Uterus (tissue), 4 donors: ENCODE measurements around the gene AP2A2. TPM values are rescaled to one million over a fixed set of nuclear protein-coding genes. Genes with fewer than 3 reads are reported as not detected.

Source experiments
- DNase-seq, 2 donors: peaks; one replicate each; pipeline ENCODE4 v3.0.0-alpha.2; 2019 to 2020
- H3K27ac ChIP-seq, 2 donors: fragments of 200-600 bp; sonication (generic); 1 replicate in 1 of 2; 2 replicates in 1 of 2; pipeline ENCODE4 v1.5.1; 2016 to 2018
- H3K27me3 ChIP-seq, 2 donors: fragments of 200-600 bp; sonication (generic); one replicate each; pipeline ENCODE4 v1.5.1; 2018 to 2019; ENCODE audit warnings: control low read depth in 1 of 2
- H3K36me3 ChIP-seq, 2 donors: fragments of 200-600 bp; sonication (generic); one replicate each; pipeline ENCODE4 v1.5.1; 2019; ENCODE audit warnings: control low read depth in 1 of 2
- H3K4me1 ChIP-seq, 2 donors: fragments of 200-600 bp; sonication (generic); one replicate each; pipeline ENCODE4 v1.5.1; 2018 to 2019; ENCODE audit warnings: control low read depth in 1 of 2
- H3K4me3 ChIP-seq, 2 donors: fragments of 200-600 bp; sonication (generic); 1 replicate in 1 of 2; 2 replicates in 1 of 2; pipeline ENCODE4 v1.5.1; 2018 to 2019; ENCODE audit warnings: mild to moderate bottlenecking in 1 of 2
- H3K9me3 ChIP-seq, 2 donors: fragments of 200-600 bp; sonication (generic); one replicate each; pipeline ENCODE4 v1.5.1; 2019; ENCODE audit warnings: control low read depth in 1 of 2
- CTCF ChIP-seq, 4 experiments: fragments of 200-600 bp in 2 of 4; fragments of 450-650 bp in 2 of 4; sonication (generic) in 2 of 4; IDR thresholded peaks; one replicate each; pipeline ENCODE4 v1.5.1; 2016 to 2019; ENCODE audit warnings: antibody characterized with exemption in 4 of 4, mild to moderate bottlenecking in 2 of 4, moderate library complexity in 1 of 4
- POLR2A ChIP-seq, 2 donors: fragments of 450-650 bp; IDR thresholded peaks; one replicate each; pipeline ENCODE4 v1.6.1; 2016; ENCODE audit warnings: antibody characterized with exemption in 2 of 2, mild to moderate bottlenecking in 1 of 2, moderate library complexity in 1 of 2
- intact Hi-C: fragments of 100-400 bp; cut with DNase I; formaldehyde crosslinking; loops from one replicate; pipeline ENCODE4 v1.15.1; 2023; ENCODE audit warnings: low total_unique reads
- total RNA-seq, 4 donors: library from RNA; depleted of rRNA in 3 of 4; stranded (reverse); fragments of >200 nt in 3 of 4; gene quantifications; one replicate each; pipeline versions ENCODE4 v1.1.0 to v1.2.4, GENCODE V29; 2014 to 2023
- donor health status: DM: yes; HTN: yes; CAD: no.

Gene AP2A2
- total RNA-seq, 4 donors from 2014 or later = 25.6 to 120 (median 40.4) TPM

DNA sequence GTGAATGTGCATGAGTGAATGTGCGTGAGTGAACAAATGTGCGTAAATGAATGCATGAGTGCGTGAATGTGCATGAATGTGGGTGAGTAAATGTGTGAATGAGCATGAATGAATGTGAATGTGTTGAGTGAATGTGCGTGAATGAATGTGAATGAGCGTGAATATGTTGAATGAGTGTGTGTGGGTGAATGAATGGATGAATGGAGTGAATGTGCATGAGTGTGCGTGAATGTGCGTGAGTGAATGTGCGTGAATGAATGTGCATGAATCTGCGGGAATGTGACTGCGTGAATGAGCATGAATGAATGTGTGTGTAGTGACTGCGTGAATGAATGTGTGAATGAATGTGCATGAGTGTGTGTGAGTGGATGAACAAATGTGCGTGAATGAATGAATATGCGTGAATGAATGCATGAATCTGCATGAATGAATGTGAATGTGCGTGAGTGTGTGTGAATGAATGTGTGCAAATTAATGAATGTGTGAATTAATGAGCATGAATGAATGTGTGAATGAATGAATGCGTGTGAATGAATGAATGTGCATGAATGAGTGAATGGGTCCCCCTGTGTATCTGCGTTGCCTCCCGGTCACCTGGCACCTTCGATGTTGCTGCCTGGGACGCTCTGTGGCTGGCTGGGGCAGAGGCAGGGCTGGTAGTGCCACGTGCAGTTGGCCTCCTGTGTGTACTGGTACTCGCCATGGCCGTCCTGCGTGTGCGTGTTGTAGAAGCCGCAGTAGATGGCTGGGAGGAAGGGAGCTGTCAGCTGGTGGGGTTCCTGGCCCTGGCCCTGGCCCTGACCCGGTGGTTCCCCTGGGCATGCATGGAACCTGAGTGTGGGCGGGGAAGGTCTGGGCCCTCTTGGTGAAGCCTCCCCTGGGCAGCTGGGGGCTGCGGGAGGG is 97.5 kb downstream of the AP2A2 start:
- H3K36me3 ChIP-seq = no peaks in the 10 kb centered on the region
- intact Hi-C loops = no loop called here
- H3K27me3 ChIP-seq = no peaks in the 10 kb centered on the region
- no peaks in the 10 kb centered on the region for H3K4me1 ChIP-seq
- no peak for TF ChIP-seq CTCF (IDR thresholded peaks at IDR 0.05)
- TF ChIP-seq POLR2A (IDR thresholded peaks at IDR 0.05) = no peak
- no peak overlapping the region for H3K4me3 ChIP-seq
- H3K27ac ChIP-seq = no peak overlapping the region
- DNase-seq = no peak
- no peaks in the 10 kb centered on the region for H3K9me3 ChIP-seq

GRCh38 chr11:1023811-1024596 is 98.3 kb downstream of the AP2A2 start:
- intact Hi-C loops = no loop called here
- no peak for TF ChIP-seq POLR2A (IDR thresholded peaks at IDR 0.05)

GRCh38 chr11:1024597-1025409 is 99.1 kb downstream of the AP2A2 start:
- Histone ChIP-seq H3K27ac (no peak overlapping the region), H3K36me3 (no peaks in the 10 kb centered on the region), H3K9me3 (no peaks in the 10 kb centered on the region), H3K4me1 (no peaks in the 10 kb centered on the region), H3K4me3 (no peak overlapping the region), H3K27me3 (no peaks in the 10 kb centered on the region)
- intact Hi-C loops = no loop called here
- DNase-seq = no peak
- TF ChIP-seq CTCF (IDR thresholded peaks at IDR 0.05) (no peak), POLR2A (IDR thresholded peaks at IDR 0.05) (no peak)

More at GRCh38 chr11:1023811-1024596, 98.3 kb downstream of the AP2A2 start:
- Histone ChIP-seq H3K36me3 (no peaks in the 10 kb centered on the region), H3K4me1 (no peaks in the 10 kb centered on the region), H3K4me3 (no peak overlapping the region), H3K27me3 (no peaks in the 10 kb centered on the region), H3K27ac (no peak overlapping the region), H3K9me3 (no peaks in the 10 kb centered on the region)
- DNase-seq = no peak

DNA sequence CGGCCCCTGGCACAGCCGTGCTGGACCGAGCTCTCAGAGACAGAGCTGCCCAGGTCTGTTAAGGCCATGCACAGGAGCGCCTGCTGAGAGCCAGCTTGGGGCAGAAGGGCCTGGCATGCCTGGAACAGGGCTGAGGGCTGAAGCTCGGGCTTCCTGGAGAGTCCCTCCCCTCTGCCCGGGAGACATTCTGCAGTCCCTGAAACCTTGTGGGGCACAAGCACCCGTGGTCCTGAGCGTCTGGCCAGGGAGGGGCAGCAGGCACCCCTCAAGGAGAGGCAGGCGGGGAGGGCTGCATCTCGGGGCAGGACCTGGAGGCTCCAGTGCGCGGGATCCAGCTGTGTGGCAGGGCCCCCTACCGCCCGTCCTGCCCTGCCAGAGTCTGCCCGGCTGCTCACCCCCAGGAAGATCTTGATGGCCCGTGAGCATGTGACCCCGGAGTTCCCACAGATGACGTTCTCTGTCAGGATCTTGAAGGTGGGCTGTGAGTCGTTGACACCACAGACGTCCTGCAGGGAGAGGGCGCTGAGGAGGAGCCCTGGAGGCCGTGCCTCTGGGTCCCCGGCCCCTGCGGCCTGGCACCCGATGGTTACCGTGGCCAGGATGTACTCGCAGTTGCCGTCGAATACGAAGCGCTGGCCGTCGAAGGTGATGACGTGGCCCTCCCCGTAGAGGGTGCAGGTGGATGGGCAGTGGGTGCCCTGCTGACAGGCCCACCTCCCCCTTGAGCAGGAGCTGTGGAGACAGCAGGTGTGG is 99.9 kb downstream of the AP2A2 start:
- TF ChIP-seq CTCF (IDR thresholded peaks at IDR 0.05) = no peak
- TF ChIP-seq POLR2A (IDR thresholded peaks at IDR 0.05) = no peak
- Histone ChIP-seq H3K4me3 (no peak overlapping the region), H3K4me1 (no peaks in the 10 kb centered on the region), H3K27ac (no peak overlapping the region), H3K36me3 (no peaks in the 10 kb centered on the region), H3K9me3 (no peaks in the 10 kb centered on the region), H3K27me3 (no peaks in the 10 kb centered on the region)
- DNase-seq = no peak
- intact Hi-C loops = no loop called here

DNA sequence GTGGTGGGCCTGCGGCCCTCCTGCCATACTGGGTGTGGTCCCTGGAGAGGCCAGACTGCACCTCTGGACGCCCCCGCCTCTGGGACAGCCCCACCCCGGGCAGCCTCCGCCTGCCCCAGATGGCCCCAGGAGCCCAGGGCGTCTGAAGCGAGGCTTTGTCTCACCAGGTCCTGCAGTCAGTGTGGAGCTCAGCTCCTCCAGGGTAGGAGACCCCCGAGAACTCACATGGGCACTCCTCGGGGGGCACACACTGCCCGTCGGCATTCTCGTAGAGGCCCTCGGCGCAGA is 100.4 kb downstream of the AP2A2 start:
- H3K9me3 ChIP-seq = no peaks in the 10 kb centered on the region
- no peak overlapping the region for H3K4me3 ChIP-seq
- no peak for DNase-seq
- intact Hi-C loops = no loop called here
- TF ChIP-seq POLR2A (IDR thresholded peaks at IDR 0.05) = no peak
- TF ChIP-seq CTCF (IDR thresholded peaks at IDR 0.05) = no peak
- no peak overlapping the region for H3K27ac ChIP-seq
- H3K4me1 ChIP-seq = no peaks in the 10 kb centered on the region
- H3K27me3 ChIP-seq = no peaks in the 10 kb centered on the region
- H3K36me3 ChIP-seq = no peaks in the 10 kb centered on the region
